K562 (cell line): Measurements from ENCODE around the gene TCF3. TPM values are rescaled to one million over a fixed set of nuclear protein-coding genes. Genes with fewer than 3 reads are reported as not detected.

ENCODE experiments used
- HNRNPH1 ChIP-seq: fragments of 200-400 bp; formaldehyde crosslinking; optimal IDR thresholded peaks from 2 replicates; pipeline ENCODE3; 2017; ENCODE audit warnings: low read depth, mild to moderate bottlenecking, low read length, moderate library complexity
- IRF1 ChIP-seq: sonication (generic); formaldehyde crosslinking; IDR thresholded peaks from 2 replicates; pipeline ENCODE4 v1.8.0; 2022; ENCODE audit warnings: missing genetic modification reagents, mild to moderate bottlenecking, borderline replicate concordance
- NCOA1 ChIP-seq: fragments of 450-650 bp; IDR thresholded peaks from 2 replicates; pipeline ENCODE4 v1.6.1; 2016; ENCODE audit warnings: low read depth
- SIN3A ChIP-seq, 2 experiments: fragments of 150-350 bp in 1 of 2; IDR thresholded peaks; 2 replicates each; pipeline ENCODE4 v1.6.1; 2011 to 2016; ENCODE audit warnings: borderline replicate concordance in 2 of 2, low read depth in 2 of 2, low read length in 2 of 2, mild to moderate bottlenecking in 2 of 2, moderate library complexity in 2 of 2; ENCODE audit not compliant: control insufficient read depth in 1 of 2
- SMAD4 ChIP-seq: fragments of 250-450 bp; sonication (Bioruptor Pico); conservative IDR thresholded peaks from 2 replicates; pipeline ENCODE4 v1.8.0; 2021; ENCODE audit warnings: inconsistent platforms, mild to moderate bottlenecking, moderate library complexity
- TEAD1 ChIP-seq, 2 experiments: fragments of 450-650 bp in 1 of 2; sonication (generic) in 1 of 2; formaldehyde crosslinking; IDR thresholded peaks; 2 replicates each; pipeline versions ENCODE4 v1.4.0 to v1.8.0; 2020 to 2022; ENCODE audit warnings: mild to moderate bottlenecking in 2 of 2, missing genetic modification reagents in 1 of 2
- ZNF609 ChIP-seq: sonication (generic); formaldehyde crosslinking; IDR thresholded peaks from 2 replicates; pipeline ENCODE4 v1.8.1; 2023; ENCODE audit warnings: missing genetic modification reagents, mild to moderate bottlenecking, borderline replicate concordance
- polyA plus RNA-seq, 8 experiments: library from polyadenylated mRNA; depleted of rRNA in 4 of 8; stranded (reverse) in 5 of 8; unstranded in 3 of 8; fragments of >200 nt; fragmentation: Nextera tagmentation in 2 of 8; fragmentation: Illumina TruSeq in 1 of 8; extraction: Ambion mirVana in 2 of 8; extraction: Trizol in 1 of 8; gene quantifications; 2 replicates each; pipeline versions ENCODE4 v1.2.1 to v1.2.3, GENCODE V29; 2011 to 2014; ENCODE audit warnings: inconsistent platforms in 1 of 8, missing spikeins in 1 of 8
- total RNA-seq, 7 experiments: library from RNA; depleted of rRNA in 6 of 7; stranded (reverse); fragments of >200 nt in 6 of 7; fragmentation: Illumina TruSeq in 2 of 7; extraction: Trizol in 2 of 7; gene quantifications; 2 replicates each; pipeline versions ENCODE4 v1.2.1 to v1.2.3, GENCODE V29; 2011 to 2021; ENCODE audit warnings: low replicate concordance in 1 of 7

Gene TCF3
- total and polyA plus RNA-seq, 9 of the 15 experiments (the other 6 are each of a cell fraction or from before 2014, with no cell fraction given): 5.6 to 259 (median 84.0) TPM

GRCh38 chr19:1698636-1699035, 46.2 kb upstream of the TCF3 start (continued):
- TF ChIP-seq ZNF609 (CRISPR knock-in tag) (no peak), IRF1 (CRISPR knock-in tag) (no peak), HNRNPH1 (no peak), NCOA1 (no peak), TEAD1 (CRISPR knock-in tag; IDR thresholded peaks at IDR 0.05) (no peak), SIN3A (IDR thresholded peaks at IDR 0.05; ENCODE audit: borderline replicate concordance in 2 of 2, control insufficient read depth in 1 of 2, low read depth in 2 of 2, low read length in 2 of 2) (no peak), SMAD4 (CRISPR knock-in tag) (no peak)
